OCI-LY7 (cell line): ENCODE measurements around the gene MTA3.

Experiments
- CTCF ChIP-seq: fragments of 200-600 bp; sonication (generic); conservative IDR thresholded peaks from 2 replicates; pipeline ENCODE4 v1.5.1; 2014; ENCODE audit warnings: mild to moderate bottlenecking, antibody characterized with exemption, low read length, moderate library complexity, mixed read lengths
- EZH2phosphoT487 ChIP-seq: fragments of 200-600 bp; sonication (generic); IDR thresholded peaks from 2 replicates; pipeline ENCODE4 v1.6.1; 2018; ENCODE audit warnings: low read depth, borderline replicate concordance, mild to moderate bottlenecking, mixed run types, antibody characterized with exemption, low read length, moderate library complexity, mixed read lengths

DNA sequence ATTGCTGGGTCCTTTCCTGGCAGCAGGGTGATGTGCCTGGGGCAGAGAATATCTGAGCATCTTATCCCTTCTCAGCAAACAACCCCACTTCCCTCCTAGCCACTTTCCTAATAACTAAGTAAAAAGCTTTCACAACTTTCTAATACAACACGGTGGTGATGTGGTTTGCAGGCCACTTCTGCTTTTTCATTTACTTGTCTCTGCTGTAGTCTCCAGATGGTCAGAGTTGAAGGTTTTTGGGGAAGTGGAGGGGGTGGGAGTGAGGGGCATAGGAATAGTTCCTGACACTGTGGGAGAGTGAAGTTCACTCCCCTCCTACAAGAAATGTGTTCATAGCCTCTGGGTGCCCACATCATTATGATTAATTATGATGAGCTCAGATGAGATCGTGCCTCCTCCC lies 183.9 kb downstream of the MTA3 start:
- TF ChIP-seq CTCF (no peak), EZH2phosphoT487 (no peak)
